SK-N-MC (cell line): ENCODE results near the gene KIF1A.
A peak's percentile ranks its signal among the peaks of the same experiment; 100 is the strongest.

Source experiments
- DNase-seq: peaks from one replicate; pipeline ENCODE4 v3.0.0-alpha.2; 2011; ENCODE audit warnings: low read depth, low spot score
- H3K27ac ChIP-seq: fragments of 200-600 bp; sonication (generic); 2 replicates; pipeline ENCODE4 v1.5.1; 2016; ENCODE audit warnings: mixed run types
- H3K36me3 ChIP-seq: fragments of 200-600 bp; sonication (generic); 2 replicates; pipeline ENCODE4 v1.6.1; 2017; ENCODE audit warnings: antibody characterized with exemption, low read length, mixed read lengths; ENCODE audit not compliant: insufficient read depth
- H3K4me3 ChIP-seq: fragments of 200-600 bp; sonication (generic); 2 replicates; pipeline ENCODE4 v1.5.1; 2016
- H3K9ac ChIP-seq: fragments of 200-600 bp; sonication (generic); 2 replicates; pipeline ENCODE4 v1.8.0; 2017; ENCODE audit warnings: mixed run types, mixed read lengths; ENCODE audit not compliant: insufficient read length
- H3K9me3 ChIP-seq: fragments of 200-600 bp; sonication (generic); 2 replicates; pipeline ENCODE4 v1.6.1; 2017; ENCODE audit warnings: low read depth, mild to moderate bottlenecking, antibody characterized with exemption, low read length, moderate library complexity, mixed read lengths
- EZH2 ChIP-seq: fragments of 200-600 bp; sonication (generic); IDR thresholded peaks from one replicate; pipeline ENCODE4 v1.6.1; 2017; ENCODE audit warnings: antibody characterized with exemption
- FOXP2 ChIP-seq: optimal IDR thresholded peaks from 2 replicates; pipeline ENCODE3; 2011; ENCODE audit warnings: mild to moderate bottlenecking, moderate library complexity; ENCODE audit not compliant: insufficient read depth; ENCODE audit errors: extremely low read length, control extremely low read depth
- POLR2AphosphoS5 ChIP-seq: IDR thresholded peaks from 2 replicates; pipeline ENCODE4 v1.6.1; 2012; ENCODE audit warnings: mild to moderate bottlenecking, low read depth, low read length, borderline replicate concordance

Gene KIF1A

GRCh38 chr2:240823449-240824336 lies 3.7 kb upstream of the KIF1A start:
- Histone ChIP-seq H3K27ac (no peak overlapping the region), H3K9me3 (no peaks in the 10 kb centered on the region), H3K9ac (no peak overlapping the region), H3K4me3 (no peak overlapping the region), H3K36me3 (no peaks in the 10 kb centered on the region)
- TF ChIP-seq EZH2 (no peak), FOXP2 (no peak), POLR2AphosphoS5 (no peak)
- no peak for DNase-seq

- TF ChIP-seq POLR2AphosphoS5 (no peak), EZH2 (no peak), FOXP2 (no peak)
- DNase-seq, result no peak
- Histone ChIP-seq H3K9me3 (no peaks in the 10 kb centered on the region), H3K27ac (no peak overlapping the region), H3K4me3 (no peak overlapping the region), H3K36me3 (no peaks in the 10 kb centered on the region), H3K9ac (no peak overlapping the region)
Observed at GRCh38 chr2:240822280-240822847, 2.3 kb upstream of the KIF1A start.

GRCh38 chr2:240821429-240821778 lies 1.4 kb upstream of the KIF1A start:
- no peak overlapping the region for H3K27ac ChIP-seq
- H3K9me3 ChIP-seq, result no peaks in the 10 kb centered on the region
- no peak overlapping the region for H3K9ac ChIP-seq
- no peaks in the 10 kb centered on the region for H3K36me3 ChIP-seq
- H3K4me3 ChIP-seq, result peak overlapping the region; percentile 73
- TF ChIP-seq EZH2 (no peak), POLR2AphosphoS5 (no peak), FOXP2 (no peak)
- DNase-seq, result no peak

- no peak for TF ChIP-seq POLR2AphosphoS5
- no peak for TF ChIP-seq EZH2
- no peak for TF ChIP-seq FOXP2
- Histone ChIP-seq H3K4me3 (peak overlapping the region; percentile 73), H3K9ac (no peak overlapping the region), H3K36me3 (no peaks in the 10 kb centered on the region), H3K9me3 (no peaks in the 10 kb centered on the region), H3K27ac (no peak overlapping the region)
- no peak for DNase-seq
Observed at GRCh38 chr2:240820607-240821428, 799 bp upstream of the KIF1A start.

- no peak overlapping the region for H3K9ac ChIP-seq
- no peak for DNase-seq
- peak overlapping the region; percentile 76 for H3K4me3 ChIP-seq
Observed at GRCh38 chr2:240819126-240819857, 727 bp downstream of the KIF1A start.

GRCh38 chr2:240818293-240819125 lies 1.5 kb downstream of the KIF1A start:
- Histone ChIP-seq H3K4me3 (peak overlapping the region; percentile 76), H3K9ac (no peak overlapping the region), H3K36me3 (no peaks in the 10 kb centered on the region), H3K27ac (no peak overlapping the region), H3K9me3 (no peaks in the 10 kb centered on the region)
- no peak for TF ChIP-seq EZH2
- TF ChIP-seq POLR2AphosphoS5, result no peak
- TF ChIP-seq FOXP2, result no peak
- DNase-seq, result no peak

More at GRCh38 chr2:240819126-240819857, 727 bp downstream of the KIF1A start:
- no peaks in the 10 kb centered on the region for H3K9me3 ChIP-seq
- H3K36me3 ChIP-seq, result no peaks in the 10 kb centered on the region
- no peak overlapping the region for H3K27ac ChIP-seq
- TF ChIP-seq POLR2AphosphoS5 (no peak), EZH2 (no peak)

GRCh38 chr2:240817496-240818292 lies 2.3 kb downstream of the KIF1A start:
- no peak overlapping the region for H3K9ac ChIP-seq

More at GRCh38 chr2:240817496-240818292, 2.3 kb downstream of the KIF1A start:
- TF ChIP-seq POLR2AphosphoS5 (no peak), FOXP2 (no peak), EZH2 (no peak)
- H3K27ac ChIP-seq, result no peak overlapping the region
- H3K36me3 ChIP-seq, result no peaks in the 10 kb centered on the region
- no peak for DNase-seq
- H3K4me3 ChIP-seq, result no peak overlapping the region
- no peaks in the 10 kb centered on the region for H3K9me3 ChIP-seq
